ENCODE results near the gene CAPN10. TPM values are rescaled to one million over a fixed set of nuclear protein-coding genes. Genes with fewer than 3 reads are reported as not detected.
"Not testable (repeated sequence)": the region's sequence is repeated elsewhere in the genome, so short reads cannot be mapped to it uniquely, and the experiment has no call there.

The CAPN10 gene
- total and polyA plus RNA-seq, 8 donors, result 20.8 to 36.6 (median 28.2) TPM

DNA sequence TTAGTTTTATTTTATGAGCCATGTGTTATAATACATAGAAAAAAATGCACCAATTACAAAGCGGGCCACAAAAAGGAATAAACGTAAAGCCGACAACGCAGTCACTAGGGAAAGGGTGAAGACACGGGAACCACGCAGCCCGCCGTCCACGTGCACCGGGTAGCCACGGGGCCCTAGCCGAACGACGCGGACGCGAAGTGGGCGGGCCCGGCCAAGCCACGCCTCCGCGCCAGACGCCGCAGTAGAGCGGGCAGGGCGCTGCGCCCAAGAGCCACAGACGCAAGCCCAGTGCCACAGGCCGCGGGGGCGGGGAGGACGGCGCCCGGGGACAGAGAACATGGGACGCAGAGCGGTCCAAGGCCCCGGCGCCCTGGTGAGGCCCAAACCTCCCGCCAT lies 26.5 kb upstream of the CAPN10 start, which contains the start of gene DUSP28:
Gene DUSP28 (plus strand): TSS at position 274 of the 396 bp plus-strand sequence. CDS start 328 bp downstream, outside the sequence.
- ATAC-seq (peak; percentile 84), DNase-seq (peak; percentile 75 to 99 (median 92))
- intact Hi-C loops (cut with DNase I), result no loop called here
- peaks cover 28 to 75% of the 10 kb centered on the region in 2 donors for H3K4me1 ChIP-seq
- H3K27me3 ChIP-seq, result peaks cover 0 to 6% of the 10 kb centered on the region in 2 donors
- TF ChIP-seq, protein P1, sequence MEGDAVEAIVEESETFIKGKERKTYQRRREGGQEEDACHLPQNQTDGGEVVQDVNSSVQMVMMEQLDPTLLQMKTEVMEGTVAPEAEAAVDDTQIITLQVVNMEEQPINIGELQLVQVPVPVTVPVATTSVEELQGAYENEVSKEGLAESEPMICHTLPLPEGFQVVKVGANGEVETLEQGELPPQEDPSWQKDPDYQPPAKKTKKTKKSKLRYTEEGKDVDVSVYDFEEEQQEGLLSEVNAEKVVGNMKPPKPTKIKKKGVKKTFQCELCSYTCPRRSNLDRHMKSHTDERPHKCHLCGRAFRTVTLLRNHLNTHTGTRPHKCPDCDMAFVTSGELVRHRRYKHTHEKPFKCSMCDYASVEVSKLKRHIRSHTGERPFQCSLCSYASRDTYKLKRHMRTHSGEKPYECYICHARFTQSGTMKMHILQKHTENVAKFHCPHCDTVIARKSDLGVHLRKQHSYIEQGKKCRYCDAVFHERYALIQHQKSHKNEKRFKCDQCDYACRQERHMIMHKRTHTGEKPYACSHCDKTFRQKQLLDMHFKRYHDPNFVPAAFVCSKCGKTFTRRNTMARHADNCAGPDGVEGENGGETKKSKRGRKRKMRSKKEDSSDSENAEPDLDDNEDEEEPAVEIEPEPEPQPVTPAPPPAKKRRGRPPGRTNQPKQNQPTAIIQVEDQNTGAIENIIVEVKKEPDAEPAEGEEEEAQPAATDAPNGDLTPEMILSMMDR (IDR thresholded peaks at IDR 0.05), result no peak
- no peaks in the 10 kb centered on the region for H3K36me3 ChIP-seq
- H3K27ac ChIP-seq, result peak within 1 kb of the TSS; percentile 96 to 98
- H3K4me3 ChIP-seq, result peak within 1 kb of the TSS; percentile 69 to 78
- H3K9me3 ChIP-seq, result no peaks in the 10 kb centered on the region

DNA sequence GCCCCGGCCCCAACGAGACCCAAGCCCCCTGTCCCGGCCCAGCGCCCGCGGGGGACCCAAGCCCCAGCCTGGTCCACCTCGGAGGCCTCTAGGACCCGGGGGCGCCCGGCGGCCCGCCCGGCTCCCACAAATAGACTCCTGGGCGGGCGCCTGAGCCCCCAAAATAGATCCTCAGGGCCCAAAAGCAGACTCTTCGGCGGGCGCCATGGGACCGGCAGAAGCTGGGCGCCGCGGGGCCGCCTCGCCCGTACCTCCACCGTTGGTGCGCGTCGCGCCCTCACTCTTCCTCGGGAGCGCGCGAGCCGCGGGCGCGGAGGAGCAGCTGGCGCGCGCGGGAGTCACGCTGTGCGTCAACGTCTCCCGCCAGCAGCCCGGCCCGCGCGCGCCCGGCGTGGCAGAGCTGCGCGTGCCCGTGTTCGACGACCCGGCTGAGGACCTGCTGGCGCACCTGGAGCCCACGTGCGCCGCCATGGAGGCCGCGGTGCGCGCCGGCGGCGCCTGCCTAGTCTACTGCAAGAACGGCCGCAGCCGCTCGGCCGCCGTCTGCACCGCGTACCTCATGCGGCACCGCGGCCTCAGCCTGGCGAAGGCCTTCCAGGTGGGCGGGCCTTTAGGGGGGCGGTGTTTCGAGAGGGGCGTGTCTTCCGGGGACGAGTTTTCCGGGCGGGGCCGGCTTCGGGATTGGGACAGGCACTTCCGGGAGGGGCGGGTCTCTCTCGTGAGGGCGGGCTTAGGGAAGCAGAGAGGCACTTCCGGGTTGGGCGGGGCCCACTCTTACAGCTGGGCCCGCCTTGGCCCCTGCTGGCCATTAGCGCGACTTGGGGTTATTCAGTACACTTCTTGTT lies 25.8 kb upstream of the CAPN10 start:
- Histone ChIP-seq H3K4me3 (peak overlapping the region; percentile 69 to 78), H3K27ac (peak overlapping the region; percentile 96 to 98), H3K4me1 (peaks cover 34 to 81% of the 10 kb centered on the region in 2 donors), H3K9me3 (no peaks in the 10 kb centered on the region), H3K27me3 (peaks cover 0 to 6% of the 10 kb centered on the region in 2 donors), H3K36me3 (no peaks in the 10 kb centered on the region)
- intact Hi-C loops (cut with DNase I), result no loop called here
- ATAC-seq, result peak; percentile 82
- TF ChIP-seq, protein P1 (IDR thresholded peaks at IDR 0.05), result peak in 1 of 2 donors; percentile 55
- peak; percentile 98 to 100 (median 99) for DNase-seq

DNA sequence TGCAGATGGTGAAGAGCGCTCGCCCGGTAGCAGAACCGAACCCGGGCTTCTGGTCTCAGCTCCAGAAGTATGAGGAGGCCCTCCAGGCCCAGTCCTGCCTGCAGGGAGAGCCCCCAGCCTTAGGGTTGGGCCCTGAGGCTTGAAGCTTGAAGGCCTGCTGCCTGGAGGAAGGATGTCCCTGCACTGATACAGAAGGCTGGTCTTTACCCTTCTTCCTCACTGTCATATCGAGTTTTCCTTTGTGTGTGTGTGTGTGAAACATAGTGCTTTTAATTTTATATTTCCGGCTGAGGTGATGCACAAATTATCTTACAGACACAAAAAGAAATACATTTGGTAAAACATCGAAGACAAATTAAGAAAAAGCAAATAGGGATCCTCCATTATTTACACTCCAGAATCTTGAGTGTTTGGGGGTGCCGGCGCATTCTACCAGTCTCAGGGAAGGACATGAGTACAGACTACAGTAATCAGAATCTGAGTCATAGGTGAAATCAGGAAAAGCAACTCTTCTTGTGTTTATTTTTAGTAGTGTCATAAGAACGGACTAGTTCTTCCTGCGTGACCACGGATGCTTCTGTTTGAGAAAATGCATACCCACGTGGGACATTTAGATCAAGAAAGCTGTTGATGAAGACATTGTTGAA lies 25.1 kb upstream of the CAPN10 start:
- TF ChIP-seq, protein P1 (IDR thresholded peaks at IDR 0.05), result no peak
- no peaks in the 10 kb centered on the region for H3K36me3 ChIP-seq
- peak in 1 of 4 donors; percentile 46 for DNase-seq
- intact Hi-C loops (cut with DNase I), result no loop called here
- H3K4me3 ChIP-seq, result peak overlapping the region; percentile 18 to 69
- H3K27me3 ChIP-seq, result peaks cover 0 to 6% of the 10 kb centered on the region in 2 donors
- ATAC-seq, result no peak
- peak overlapping the region; percentile 96 to 98 for H3K27ac ChIP-seq
- H3K4me1 ChIP-seq, result peaks cover 39 to 87% of the 10 kb centered on the region in 2 donors
- H3K9me3 ChIP-seq, result no peaks in the 10 kb centered on the region

DNA sequence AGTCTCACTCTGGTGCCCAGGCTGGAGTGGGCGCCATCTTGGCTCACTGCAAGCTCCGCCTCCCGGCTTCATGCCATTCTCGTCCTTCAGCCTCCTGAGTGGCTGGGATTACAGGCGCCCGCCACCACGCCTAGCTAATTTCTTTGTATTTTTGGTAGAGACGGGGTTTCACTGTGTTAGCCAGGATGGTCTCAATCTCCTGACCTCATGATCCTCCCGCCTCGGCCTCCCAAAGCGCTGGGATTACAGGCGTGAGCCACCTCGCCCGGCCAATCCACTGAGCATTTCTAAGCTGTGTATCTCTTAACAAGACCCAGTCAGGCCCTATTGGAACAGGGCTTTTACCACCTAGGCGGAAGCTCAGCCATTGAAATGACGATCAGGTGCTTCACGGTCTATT lies 23.3 kb upstream of the CAPN10 start:
- DNase-seq; H3K36me3 ChIP-seq; H3K27me3 ChIP-seq; ATAC-seq; H3K9me3 ChIP-seq; H3K4me3 ChIP-seq; intact Hi-C loops (cut with DNase I): not testable (repeated sequence)
- Histone ChIP-seq H3K27ac (peak overlapping the region in 1 of 2 donors; percentile 96), H3K4me1 (peaks cover 40 to 85% of the 10 kb centered on the region in 2 donors)

DNA sequence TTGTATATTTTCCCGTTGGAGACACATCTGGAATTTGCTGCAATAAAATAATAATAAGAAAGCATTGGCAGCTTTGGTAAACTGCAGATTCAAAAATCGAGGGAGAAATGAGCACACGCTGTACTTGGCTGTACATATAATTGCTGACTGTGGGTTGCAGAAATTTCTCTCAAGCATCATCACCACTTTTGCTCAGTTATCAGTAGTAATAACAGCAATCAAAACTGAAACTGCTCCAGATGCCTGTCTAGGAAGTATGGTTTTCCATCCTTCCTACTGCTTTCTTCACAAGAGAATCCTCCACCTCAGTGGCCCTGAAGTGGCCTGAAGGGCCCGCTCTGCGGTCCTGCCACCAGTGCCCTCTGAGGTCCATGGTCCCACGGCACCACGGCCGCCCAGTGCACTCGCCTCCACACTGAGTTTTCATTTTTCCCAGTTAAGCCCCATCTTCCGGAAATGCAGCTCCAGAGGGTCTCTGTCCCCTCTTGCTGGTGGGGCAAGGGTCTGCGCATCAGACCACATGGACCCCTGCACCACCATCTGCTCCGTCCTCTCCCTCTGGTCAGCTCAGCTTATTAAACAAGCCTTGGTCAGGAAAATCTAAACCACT lies 22.5 kb upstream of the CAPN10 start:
- Histone ChIP-seq H3K27ac (peak overlapping the region in 1 of 2 donors; percentile 99), H3K4me1 (peaks cover 39 to 77% of the 10 kb centered on the region in 2 donors), H3K9me3 (no peaks in the 10 kb centered on the region), H3K27me3 (no peaks in the 10 kb centered on the region), H3K36me3 (no peaks in the 10 kb centered on the region), H3K4me3 (no peak overlapping the region)
- ATAC-seq (no peak), DNase-seq (no peak)
- intact Hi-C loops (cut with DNase I), result no loop called here
- TF ChIP-seq, protein P1 (IDR thresholded peaks at IDR 0.05), result no peak
